Lung (tissue), 12 donors: ENCODE data around the gene RBMS2. TPM values are rescaled to one million over a fixed set of nuclear protein-coding genes. Genes with fewer than 3 reads are reported as not detected.

ENCODE experiments used
- ATAC-seq: fragments of 200-7000 bp; cut with Tn5 transposase; one replicate; pipeline ENCODE4 v1.9.1; 2020; ENCODE audit warnings: moderate number of reproducible peaks; ENCODE audit not compliant: insufficient read depth, low FRiP score
- DNase-seq, 3 donors: peaks; one replicate each; pipeline ENCODE4 v3.0.0-alpha.2; 2013 to 2017
- H3K27ac ChIP-seq, 2 donors: one replicate each; pipeline ENCODE4 v1.5.1; 2013; ENCODE audit warnings: mild to moderate bottlenecking in 2 of 2, moderate library complexity in 2 of 2, control low read depth in 1 of 2, inconsistent platforms in 1 of 2, low read depth in 1 of 2, low read length in 1 of 2
- H3K27me3 ChIP-seq, 3 donors: one replicate each; pipeline ENCODE4 v1.5.1; 2013; ENCODE audit warnings: low read length in 2 of 3; ENCODE audit not compliant: control insufficient read depth in 3 of 3, insufficient read depth in 3 of 3
- H3K36me3 ChIP-seq, 4 donors: one replicate each; pipeline ENCODE4 v1.5.1; 2013; ENCODE audit warnings: low read length in 4 of 4, mild to moderate bottlenecking in 1 of 4, moderate library complexity in 1 of 4; ENCODE audit not compliant: control insufficient read depth in 4 of 4, insufficient read depth in 4 of 4
- H3K4me1 ChIP-seq, 5 donors: one replicate each; pipeline ENCODE4 v1.5.1; 2013; ENCODE audit warnings: low read length in 5 of 5, mild to moderate bottlenecking in 2 of 5, moderate library complexity in 1 of 5; ENCODE audit not compliant: control insufficient read depth in 5 of 5, insufficient read depth in 5 of 5
- H3K4me3 ChIP-seq: one replicate; pipeline ENCODE4 v1.5.1; 2013; ENCODE audit warnings: mild to moderate bottlenecking, control low read depth, moderate library complexity
- H3K9ac ChIP-seq, 2 donors: one replicate each; pipeline ENCODE4 v1.5.1; 2013; ENCODE audit warnings: low read length in 2 of 2, control low read depth in 1 of 2; ENCODE audit not compliant: insufficient read depth in 1 of 2
- H3K9me3 ChIP-seq, 4 donors: one replicate each; pipeline ENCODE4 v1.5.1; 2013; ENCODE audit warnings: low read length in 3 of 4, mild to moderate bottlenecking in 1 of 4, moderate library complexity in 1 of 4; ENCODE audit not compliant: control insufficient read depth in 4 of 4, insufficient read depth in 3 of 4
- WGBS, 2 donors: extraction: QIAGEN DNeasy Blood & Tissue Kit; methylation state at CpG; one replicate each; pipeline ENCODE4 v1.1.7; 2013; 5-methylcytosine and 5-hydroxymethylcytosine counted together
- polyA plus RNA-seq, 2 donors: library from polyadenylated mRNA; stranded (reverse); fragments of 200-250 nt; gene quantifications; one replicate each; pipeline ENCODE4 v1.2.1, GENCODE V29; 2013
- total RNA-seq, 2 donors: library from RNA; depleted of rRNA in 1 of 2; stranded (reverse); fragments of >200 nt in 1 of 2; gene quantifications; one replicate each; pipeline ENCODE4 v1.2.1, GENCODE V29; 2014 to 2021
- TF ChIP-seq, protein P1 (sequence below): IDR thresholded peaks from 2 replicates; pipeline ENCODE4 v1.5.1; 2012; ENCODE audit warnings: mild to moderate bottlenecking; ENCODE audit errors: control extremely low read depth, extremely low read depth
- donor health status: control.
- donor health status: control.
- donor health status: Bipolar disorder and iron deficiency.
- donor health status: healthy.
- donor health status: DM: yes; HTN: yes; CAD: no.

The RBMS2 gene
- total and polyA plus RNA-seq, 4 donors: 16.3 to 71.0 (median 42.7) TPM

DNA sequence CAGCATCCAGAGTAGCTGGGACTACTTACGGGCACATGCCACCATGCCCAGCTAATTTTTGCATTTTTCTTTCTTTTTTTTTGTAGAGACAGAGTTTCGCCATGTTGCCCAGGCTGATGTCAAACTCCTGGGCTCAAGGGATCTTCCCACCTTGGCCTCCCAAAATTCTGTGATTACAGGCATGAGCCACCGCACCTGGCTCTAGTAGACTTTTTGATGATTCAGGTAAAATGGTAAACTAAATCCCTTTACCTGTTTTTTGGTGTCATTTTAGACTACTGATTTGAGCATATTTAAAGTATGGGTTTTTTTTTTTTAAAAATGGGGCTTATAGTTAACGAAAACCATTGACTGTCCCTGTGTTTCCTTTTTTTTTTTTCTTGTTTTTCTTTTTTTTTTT lies 20.5 kb downstream of the RBMS2 start:
- H3K27ac ChIP-seq: no peak overlapping the region
- no peak overlapping the region for H3K4me3 ChIP-seq
- H3K27me3 ChIP-seq: no peaks in the 10 kb centered on the region
- H3K36me3 ChIP-seq: peaks cover 0 to 6% (median 0%) of the 10 kb centered on the region in 4 donors
- ATAC-seq: no peak
- no peak overlapping the region for H3K9ac ChIP-seq
- 91% methylated on average over 4 of the region's 4 CpGs for WGBS, 2 donors
- TF ChIP-seq, protein P1, sequence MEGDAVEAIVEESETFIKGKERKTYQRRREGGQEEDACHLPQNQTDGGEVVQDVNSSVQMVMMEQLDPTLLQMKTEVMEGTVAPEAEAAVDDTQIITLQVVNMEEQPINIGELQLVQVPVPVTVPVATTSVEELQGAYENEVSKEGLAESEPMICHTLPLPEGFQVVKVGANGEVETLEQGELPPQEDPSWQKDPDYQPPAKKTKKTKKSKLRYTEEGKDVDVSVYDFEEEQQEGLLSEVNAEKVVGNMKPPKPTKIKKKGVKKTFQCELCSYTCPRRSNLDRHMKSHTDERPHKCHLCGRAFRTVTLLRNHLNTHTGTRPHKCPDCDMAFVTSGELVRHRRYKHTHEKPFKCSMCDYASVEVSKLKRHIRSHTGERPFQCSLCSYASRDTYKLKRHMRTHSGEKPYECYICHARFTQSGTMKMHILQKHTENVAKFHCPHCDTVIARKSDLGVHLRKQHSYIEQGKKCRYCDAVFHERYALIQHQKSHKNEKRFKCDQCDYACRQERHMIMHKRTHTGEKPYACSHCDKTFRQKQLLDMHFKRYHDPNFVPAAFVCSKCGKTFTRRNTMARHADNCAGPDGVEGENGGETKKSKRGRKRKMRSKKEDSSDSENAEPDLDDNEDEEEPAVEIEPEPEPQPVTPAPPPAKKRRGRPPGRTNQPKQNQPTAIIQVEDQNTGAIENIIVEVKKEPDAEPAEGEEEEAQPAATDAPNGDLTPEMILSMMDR: no peak
- H3K9me3 ChIP-seq: no peaks in the 10 kb centered on the region
- DNase-seq: no peak
- H3K4me1 ChIP-seq: peaks cover 0 to 11% (median 4%) of the 10 kb centered on the region in 5 donors

DNA sequence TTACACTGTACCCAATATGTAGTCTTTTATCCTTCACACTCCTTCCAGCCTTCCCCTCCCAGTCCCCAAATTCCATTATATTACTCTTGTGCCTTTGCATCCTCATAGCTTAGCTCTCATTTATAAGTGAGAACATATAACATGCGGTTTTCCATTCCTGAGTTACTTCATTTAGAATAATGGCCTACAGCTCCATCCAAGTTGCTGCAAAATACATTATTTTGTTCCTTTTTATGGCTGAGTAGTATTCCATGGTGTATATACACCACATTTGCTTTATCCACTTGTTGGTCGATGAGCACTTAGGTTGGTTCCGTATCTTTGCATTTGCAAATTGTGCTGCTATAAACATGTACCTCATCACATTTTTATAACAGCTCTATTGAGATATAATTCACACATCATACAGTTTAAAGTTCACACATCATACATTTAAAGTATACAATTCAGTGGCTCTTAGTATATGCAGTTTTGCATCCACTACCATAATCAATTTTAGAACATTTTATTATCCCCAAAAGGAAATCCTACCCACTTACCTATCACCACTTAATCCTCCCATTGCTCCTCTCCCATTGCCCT lies 23.5 kb downstream of the RBMS2 start:
- ATAC-seq: no peak
- TF ChIP-seq, protein P1: no peak
- WGBS, 2 donors: 97% methylated on average over 3 of the region's 3 CpGs

DNA sequence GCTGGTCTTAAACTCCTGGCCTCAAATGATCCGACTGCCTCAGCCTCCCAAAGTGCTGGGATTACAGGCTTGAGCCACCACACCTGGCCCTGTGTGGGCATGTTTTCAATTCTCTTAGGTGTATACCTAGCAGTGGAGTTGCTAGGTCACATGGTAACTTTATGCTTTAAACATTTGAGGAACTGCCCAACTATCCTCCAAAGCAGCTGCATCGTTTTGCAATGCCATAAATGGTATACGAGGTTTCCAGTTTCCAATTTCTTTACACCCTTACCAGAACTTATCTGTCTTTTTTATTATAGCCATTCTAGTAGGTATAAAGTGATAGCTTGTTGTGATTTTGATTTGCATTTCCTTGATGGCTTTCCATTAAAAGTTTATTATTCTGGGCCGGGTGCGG lies 25.1 kb downstream of the RBMS2 start:
- peaks cover 0 to 5% (median 4%) of the 10 kb centered on the region in 5 donors for H3K4me1 ChIP-seq
- DNase-seq (no peak), ATAC-seq (no peak)
- no peaks in the 10 kb centered on the region for H3K9me3 ChIP-seq
- no peak overlapping the region for H3K27ac ChIP-seq
- TF ChIP-seq, protein P1: no peak
- no peak overlapping the region for H3K4me3 ChIP-seq
- H3K36me3 ChIP-seq: peaks cover 0 to 5% (median 0%) of the 10 kb centered on the region in 4 donors
- no peak overlapping the region for H3K9ac ChIP-seq
- no peaks in the 10 kb centered on the region for H3K27me3 ChIP-seq
- 71 to 85% methylated on average over 5 of the region's 5 CpGs for WGBS, 2 donors

More for the DNA sequence above, 23.5 kb downstream of the RBMS2 start:
- Histone ChIP-seq H3K4me1 (peaks cover 0 to 11% (median 4%) of the 10 kb centered on the region in 5 donors), H3K27ac (no peak overlapping the region), H3K4me3 (no peak overlapping the region), H3K27me3 (no peaks in the 10 kb centered on the region), H3K9ac (no peak overlapping the region), H3K36me3 (peaks cover 0 to 6% (median 0%) of the 10 kb centered on the region in 4 donors), H3K9me3 (no peaks in the 10 kb centered on the region)
- no peak for DNase-seq

DNA sequence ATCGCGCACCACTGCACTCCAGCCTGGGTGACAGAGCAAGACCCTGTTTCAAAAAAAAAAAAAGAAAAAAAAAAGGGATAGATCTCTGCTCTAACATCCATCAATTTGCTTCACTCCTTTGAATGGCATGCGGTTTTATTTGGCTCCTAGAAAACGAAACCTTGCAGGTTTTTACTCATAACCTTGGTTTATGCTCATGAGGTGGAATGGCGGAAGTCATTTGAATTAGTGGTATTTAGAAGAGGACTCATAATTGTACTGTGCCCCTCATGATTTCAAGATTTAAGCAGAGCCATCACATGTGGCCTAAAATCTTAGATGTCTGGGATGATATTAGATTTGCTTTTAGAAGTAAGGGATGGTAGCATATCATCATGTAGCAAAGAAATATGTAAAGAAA lies 29.4 kb downstream of the RBMS2 start:
- Histone ChIP-seq H3K9me3 (no peaks in the 10 kb centered on the region), H3K27me3 (no peaks in the 10 kb centered on the region), H3K36me3 (peaks cover 0 to 7% (median 2%) of the 10 kb centered on the region in 4 donors), H3K9ac (no peak overlapping the region), H3K4me1 (peaks cover 0 to 4% (median 0%) of the 10 kb centered on the region in 5 donors), H3K4me3 (no peak overlapping the region), H3K27ac (no peak overlapping the region)
- ATAC-seq: no peak
- 94 to 96% methylated on average over 5 of the region's 5 CpGs for WGBS, 2 donors
- TF ChIP-seq, protein P1: no peak
- no peak for DNase-seq
